Activated CD8-positive, alpha-beta T cell treated with anti-CD3 and anti-CD28 coated beads for 36 hours (primary cell): ENCODE results near the gene DOHH. TPM values are rescaled to one million over a fixed set of nuclear protein-coding genes. Genes with fewer than 3 reads are reported as not detected.

Experiments used
- ATAC-seq: fragments of 200-7000 bp; cut with Tn5 transposase; one replicate; pipeline ENCODE4 v1.10.0; 2021; ENCODE audit warnings: mild to moderate bottlenecking, moderate library complexity
- CTCF ChIA-PET: fragments of 350-600 bp; sonication (Branson Sonifier 250); formaldehyde crosslinking; loops from one replicate; lab custom pipeline; 2021; ENCODE audit warnings: antibody characterized with exemption; lab: Charles Lee
- POLR2A ChIA-PET: fragments of 350-600 bp; sonication (Branson Sonifier 250); formaldehyde crosslinking; loops from one replicate; lab custom pipeline; 2021; ENCODE audit warnings: antibody characterized with exemption; lab: Charles Lee
- DNase-seq: peaks from one replicate; pipeline ENCODE4 v3.0.0-alpha.2; 2020
- H3K27ac Mint-ChIP-seq: one replicate; pipeline ENCODE4 v1.8.0; 2021; ENCODE audit warnings: mild to moderate bottlenecking, mixed read lengths
- H3K27me3 Mint-ChIP-seq: one replicate; pipeline ENCODE4 v1.8.0; 2021; ENCODE audit warnings: mixed read lengths
- H3K36me3 Mint-ChIP-seq: one replicate; pipeline ENCODE4 v1.8.0; 2021; ENCODE audit warnings: low read depth, mixed read lengths
- H3K4me1 Mint-ChIP-seq: one replicate; pipeline ENCODE4 v1.8.0; 2021; ENCODE audit warnings: low read depth, mixed read lengths
- H3K4me3 Mint-ChIP-seq: one replicate; pipeline ENCODE4 v1.8.0; 2021; ENCODE audit warnings: mild to moderate bottlenecking, moderate library complexity, mixed read lengths
- H3K9me3 Mint-ChIP-seq: one replicate; pipeline ENCODE4 v1.8.0; 2021; ENCODE audit warnings: mixed read lengths
- intact Hi-C: fragments of 100-400 bp; cut with micrococcal nuclease; formaldehyde crosslinking; loops from one replicate; pipeline ENCODE4 v1.10.0; 2022
- total RNA-seq, 2 experiments: library from RNA; stranded (reverse); gene quantifications; one replicate each; pipeline ENCODE4 v1.2.3, GENCODE V29; 2021
- TF ChIP-seq, protein P1 (sequence below): fragments of 200-600 bp; IDR thresholded peaks from one replicate; pipeline ENCODE4 v1.8.0; 2022; ENCODE audit warnings: antibody characterized with exemption, mild to moderate bottlenecking

The DOHH gene
- total RNA-seq, 2 experiments from 2014 or later, result 15.7 to 17.0 TPM

DNA sequence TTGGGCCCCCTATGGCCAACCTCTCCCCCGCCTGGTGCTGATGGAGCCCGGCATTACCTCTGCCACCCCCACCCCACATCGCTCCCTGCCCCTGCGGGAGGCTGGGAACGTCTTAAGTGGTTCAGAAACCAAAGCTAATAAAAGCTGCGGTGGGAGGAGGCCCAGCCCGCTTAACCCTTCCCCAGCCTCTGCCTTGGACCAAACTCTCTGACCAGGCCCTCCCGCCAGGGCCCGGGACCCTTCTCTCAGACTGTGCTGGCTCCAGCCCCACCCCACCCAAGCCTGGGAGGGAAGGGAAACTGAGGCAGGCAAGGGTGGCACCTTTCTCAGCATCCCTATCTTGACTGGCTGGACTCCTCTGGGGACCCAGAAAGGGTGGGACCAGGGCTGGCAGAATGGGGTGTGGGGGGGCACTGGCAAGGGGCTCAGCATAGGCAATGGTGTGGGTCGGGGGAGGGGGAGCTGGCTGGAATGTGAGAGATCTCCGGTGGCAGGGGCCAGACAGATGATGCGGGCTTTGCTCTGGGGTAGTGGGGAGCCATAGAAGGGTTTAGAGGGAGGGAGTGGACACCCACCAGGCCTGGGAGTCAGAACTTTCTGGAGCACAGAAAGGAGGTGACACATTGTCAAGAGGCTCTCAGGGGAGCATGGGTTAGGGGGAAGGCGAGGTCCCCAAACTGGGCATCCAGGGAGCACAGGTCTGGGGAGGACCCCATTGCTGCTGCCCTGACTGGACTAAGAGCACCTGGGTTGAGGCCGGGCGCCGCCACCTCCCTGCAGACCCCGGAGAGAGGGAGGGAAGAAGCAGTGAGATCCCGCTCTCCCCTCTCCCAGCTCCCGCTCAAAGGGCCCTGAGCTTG is 42.0 kb downstream of the DOHH start:
- intact Hi-C loops, result no loop called here
- Mint-ChIP-seq H3K9me3 (no peaks in the 10 kb centered on the region), H3K4me1 (no peaks in the 10 kb centered on the region), H3K4me3 (no peak overlapping the region), H3K27ac (no peak overlapping the region), H3K36me3 (peaks cover 6% of the 10 kb centered on the region), H3K27me3 (no peaks in the 10 kb centered on the region)
- DNase-seq, result no peak
- ChIA-PET CTCF (interaction anchor here (1.2 kb wide), 1 partner anchor 14 kb away, joined by 4 read pairs; no protein-coding TSS in a partner anchor), POLR2A (no interaction called here)
- no peak for ATAC-seq
- TF ChIP-seq, protein P1, sequence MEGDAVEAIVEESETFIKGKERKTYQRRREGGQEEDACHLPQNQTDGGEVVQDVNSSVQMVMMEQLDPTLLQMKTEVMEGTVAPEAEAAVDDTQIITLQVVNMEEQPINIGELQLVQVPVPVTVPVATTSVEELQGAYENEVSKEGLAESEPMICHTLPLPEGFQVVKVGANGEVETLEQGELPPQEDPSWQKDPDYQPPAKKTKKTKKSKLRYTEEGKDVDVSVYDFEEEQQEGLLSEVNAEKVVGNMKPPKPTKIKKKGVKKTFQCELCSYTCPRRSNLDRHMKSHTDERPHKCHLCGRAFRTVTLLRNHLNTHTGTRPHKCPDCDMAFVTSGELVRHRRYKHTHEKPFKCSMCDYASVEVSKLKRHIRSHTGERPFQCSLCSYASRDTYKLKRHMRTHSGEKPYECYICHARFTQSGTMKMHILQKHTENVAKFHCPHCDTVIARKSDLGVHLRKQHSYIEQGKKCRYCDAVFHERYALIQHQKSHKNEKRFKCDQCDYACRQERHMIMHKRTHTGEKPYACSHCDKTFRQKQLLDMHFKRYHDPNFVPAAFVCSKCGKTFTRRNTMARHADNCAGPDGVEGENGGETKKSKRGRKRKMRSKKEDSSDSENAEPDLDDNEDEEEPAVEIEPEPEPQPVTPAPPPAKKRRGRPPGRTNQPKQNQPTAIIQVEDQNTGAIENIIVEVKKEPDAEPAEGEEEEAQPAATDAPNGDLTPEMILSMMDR, result no peak

DNA sequence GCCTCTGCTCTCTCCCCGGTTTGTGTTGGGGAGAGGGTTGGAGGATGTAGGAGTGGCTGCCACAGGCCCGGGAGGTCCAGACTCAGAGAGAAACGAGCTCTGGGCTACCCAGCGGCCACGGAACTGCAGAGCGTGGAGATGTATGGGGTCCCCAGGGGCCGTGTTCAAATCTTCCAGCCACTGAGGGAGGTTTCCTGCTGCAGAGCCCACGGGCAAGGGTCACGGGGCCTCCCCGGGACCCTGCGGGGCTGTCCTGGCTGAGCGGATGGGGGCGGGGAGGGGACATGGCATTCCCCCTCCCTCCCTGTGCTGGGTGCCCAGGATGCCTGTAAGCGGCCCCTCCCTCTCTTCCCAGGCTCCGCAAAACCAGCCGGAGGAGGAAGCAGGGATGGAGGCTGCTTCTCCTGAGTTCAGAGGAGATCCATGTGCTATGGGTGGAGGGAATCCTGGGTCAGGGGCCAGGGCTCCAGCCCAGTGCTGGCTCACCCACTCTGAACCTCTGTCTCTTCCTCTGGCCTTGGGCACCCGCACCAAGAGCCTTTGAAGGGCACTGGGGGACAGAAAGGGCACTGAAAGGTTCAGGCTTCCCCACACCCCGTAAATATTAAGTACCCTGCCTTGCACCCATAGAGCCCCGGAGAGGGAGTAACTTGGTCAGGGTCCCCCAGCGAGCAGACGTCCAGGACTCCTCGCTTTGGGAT is 42.8 kb downstream of the DOHH start:
- H3K9me3 Mint-ChIP-seq, result no peaks in the 10 kb centered on the region
- TF ChIP-seq, protein P1, result no peak
- ChIA-PET POLR2A (interaction anchor here (0.6 kb wide), 1 partner anchor 30 kb away, joined by 4 read pairs; no protein-coding TSS in a partner anchor), CTCF (no interaction called here)
- ATAC-seq, result no peak
- intact Hi-C loops, result no loop called here
- H3K27ac Mint-ChIP-seq, result no peak overlapping the region
- H3K4me3 Mint-ChIP-seq, result no peak overlapping the region
- no peaks in the 10 kb centered on the region for H3K4me1 Mint-ChIP-seq
- no peaks in the 10 kb centered on the region for H3K27me3 Mint-ChIP-seq
- DNase-seq, result no peak
- peaks cover 7% of the 10 kb centered on the region for H3K36me3 Mint-ChIP-seq

DNA sequence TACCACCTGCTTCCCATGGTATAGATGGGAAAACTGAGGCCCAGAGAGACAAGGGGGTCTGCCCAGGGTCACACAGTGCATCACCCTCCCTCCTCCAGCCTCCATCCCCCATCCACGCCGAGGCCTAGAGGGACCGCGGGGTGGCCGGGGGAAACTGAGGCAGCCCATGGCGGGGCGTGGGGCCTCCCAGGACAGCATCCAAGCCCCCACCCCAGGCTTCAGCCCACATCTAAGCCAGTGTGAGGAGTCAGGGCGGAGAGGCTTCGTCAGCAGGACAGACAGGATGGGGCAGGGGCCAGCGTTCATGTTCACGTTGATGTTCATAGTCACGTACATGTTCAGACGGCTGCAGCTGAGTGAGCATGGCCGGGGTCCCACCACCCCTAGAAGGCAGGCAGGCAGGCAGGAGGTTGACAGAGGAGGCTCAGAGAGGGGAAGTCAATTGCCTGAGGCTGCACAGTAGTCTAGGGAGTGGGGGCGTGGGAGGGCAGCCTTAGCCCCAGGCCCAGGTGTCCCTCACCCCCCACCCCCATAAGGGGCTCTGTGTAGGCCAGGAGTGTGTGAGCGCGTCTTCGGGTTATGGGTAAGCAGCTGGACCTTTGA is 43.4 kb downstream of the DOHH start:
- no peak overlapping the region for H3K27ac Mint-ChIP-seq
- no peak for ATAC-seq
- CTCF ChIA-PET, result no interaction called here

DNA sequence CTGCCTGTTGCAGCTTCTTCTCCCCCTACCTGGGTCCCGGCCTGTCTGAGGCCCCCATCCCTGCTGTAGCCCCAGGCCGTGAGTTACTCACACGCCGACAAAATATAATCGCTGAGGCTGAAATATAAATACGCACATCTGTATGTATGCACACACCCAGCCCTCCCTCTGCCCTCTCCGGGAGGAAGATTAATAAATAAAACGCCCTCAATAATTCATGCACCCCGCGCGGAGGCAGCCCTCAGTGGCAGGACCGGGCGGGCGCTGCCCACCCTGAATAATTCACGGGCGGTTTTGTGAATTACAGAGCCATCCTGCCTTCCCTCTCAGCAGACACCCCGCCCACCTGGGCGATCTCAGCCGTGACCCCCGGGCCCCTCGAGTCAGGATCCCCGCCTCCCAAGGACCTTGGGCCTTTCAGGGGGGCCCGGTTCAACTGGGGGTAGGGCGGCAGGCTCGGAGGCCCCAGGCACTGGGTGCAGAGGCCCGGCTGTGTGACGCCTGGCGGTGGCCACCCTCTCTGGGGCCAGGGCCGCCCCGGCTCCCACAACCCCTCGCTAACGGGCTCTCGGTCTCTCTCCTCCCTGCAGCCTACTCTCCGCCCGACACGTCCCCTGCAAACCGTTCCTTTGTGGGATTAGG is 44.4 kb downstream of the DOHH start:
- Mint-ChIP-seq H3K36me3 (peaks cover 11% of the 10 kb centered on the region), H3K4me1 (no peaks in the 10 kb centered on the region), H3K27me3 (no peaks in the 10 kb centered on the region), H3K9me3 (no peaks in the 10 kb centered on the region), H3K27ac (no peak overlapping the region), H3K4me3 (no peak overlapping the region)
- ATAC-seq (no peak), DNase-seq (no peak)
- CTCF ChIA-PET, result no interaction called here
- TF ChIP-seq, protein P1, result no peak
- intact Hi-C loops, result no loop called here
- POLR2A ChIA-PET, result no interaction called here

More for the DNA sequence above, 43.4 kb downstream of the DOHH start:
- no peaks in the 10 kb centered on the region for H3K9me3 Mint-ChIP-seq
- no peak for DNase-seq
- H3K4me3 Mint-ChIP-seq, result no peak overlapping the region
- no peaks in the 10 kb centered on the region for H3K4me1 Mint-ChIP-seq
- intact Hi-C loops, result no loop called here
- TF ChIP-seq, protein P1, result no peak
- H3K27me3 Mint-ChIP-seq, result no peaks in the 10 kb centered on the region
- POLR2A ChIA-PET, result interaction anchor here (0.6 kb wide), 1 partner anchor 31 kb away, joined by 4 read pairs; no protein-coding TSS in a partner anchor
- peaks cover 10% of the 10 kb centered on the region for H3K36me3 Mint-ChIP-seq
